Measurements from ENCODE around the gene RALBP1. TPM values are rescaled to one million over a fixed set of nuclear protein-coding genes. Genes with fewer than 3 reads are reported as not detected.

Gene RALBP1
- total RNA-seq, 4 donors from 2014 or later: 92.9 to 157 (median 131) TPM

DNA sequence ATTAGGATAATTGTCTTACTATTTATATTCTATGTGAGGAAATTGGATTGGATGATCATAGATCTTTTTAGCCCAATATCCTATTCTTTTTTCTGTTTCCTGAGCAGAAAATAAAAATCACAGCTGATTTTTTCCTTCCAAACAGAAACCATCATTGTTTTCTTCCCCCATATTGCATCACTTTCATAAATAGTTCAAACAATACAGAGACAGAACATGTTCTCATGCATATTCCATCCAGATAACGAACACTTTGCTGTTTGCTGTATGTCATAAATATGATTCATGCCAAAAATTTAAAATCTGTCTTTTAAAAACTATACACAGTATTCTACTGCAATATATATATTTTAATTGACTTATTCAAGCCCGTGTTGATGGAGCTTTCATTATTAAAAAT, 22.0 kb upstream of the RALBP1 start:
- Histone ChIP-seq H3K9me3 (peaks cover 0 to 19% (median 0%) of the 10 kb centered on the region in 3 donors), H3K27ac (no peak overlapping the region), H3K4me1 (no peaks in the 10 kb centered on the region), H3K27me3 (no peaks in the 10 kb centered on the region), H3K4me3 (no peak overlapping the region), H3K36me3 (no peaks in the 10 kb centered on the region)
- no peak for ATAC-seq
- TF ChIP-seq POLR2A (IDR thresholded peaks at IDR 0.05) (no peak), POLR2AphosphoS5 (IDR thresholded peaks at IDR 0.05) (no peak), EP300 (IDR thresholded peaks at IDR 0.05) (no peak)
- TF ChIP-seq, protein P1, sequence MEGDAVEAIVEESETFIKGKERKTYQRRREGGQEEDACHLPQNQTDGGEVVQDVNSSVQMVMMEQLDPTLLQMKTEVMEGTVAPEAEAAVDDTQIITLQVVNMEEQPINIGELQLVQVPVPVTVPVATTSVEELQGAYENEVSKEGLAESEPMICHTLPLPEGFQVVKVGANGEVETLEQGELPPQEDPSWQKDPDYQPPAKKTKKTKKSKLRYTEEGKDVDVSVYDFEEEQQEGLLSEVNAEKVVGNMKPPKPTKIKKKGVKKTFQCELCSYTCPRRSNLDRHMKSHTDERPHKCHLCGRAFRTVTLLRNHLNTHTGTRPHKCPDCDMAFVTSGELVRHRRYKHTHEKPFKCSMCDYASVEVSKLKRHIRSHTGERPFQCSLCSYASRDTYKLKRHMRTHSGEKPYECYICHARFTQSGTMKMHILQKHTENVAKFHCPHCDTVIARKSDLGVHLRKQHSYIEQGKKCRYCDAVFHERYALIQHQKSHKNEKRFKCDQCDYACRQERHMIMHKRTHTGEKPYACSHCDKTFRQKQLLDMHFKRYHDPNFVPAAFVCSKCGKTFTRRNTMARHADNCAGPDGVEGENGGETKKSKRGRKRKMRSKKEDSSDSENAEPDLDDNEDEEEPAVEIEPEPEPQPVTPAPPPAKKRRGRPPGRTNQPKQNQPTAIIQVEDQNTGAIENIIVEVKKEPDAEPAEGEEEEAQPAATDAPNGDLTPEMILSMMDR (IDR thresholded peaks at IDR 0.05): no peak
- 57% methylated on average over 2 of the region's 2 CpGs for WGBS, 2 donors (ENCODE audit: low coverage in 1 of 2)

DNA sequence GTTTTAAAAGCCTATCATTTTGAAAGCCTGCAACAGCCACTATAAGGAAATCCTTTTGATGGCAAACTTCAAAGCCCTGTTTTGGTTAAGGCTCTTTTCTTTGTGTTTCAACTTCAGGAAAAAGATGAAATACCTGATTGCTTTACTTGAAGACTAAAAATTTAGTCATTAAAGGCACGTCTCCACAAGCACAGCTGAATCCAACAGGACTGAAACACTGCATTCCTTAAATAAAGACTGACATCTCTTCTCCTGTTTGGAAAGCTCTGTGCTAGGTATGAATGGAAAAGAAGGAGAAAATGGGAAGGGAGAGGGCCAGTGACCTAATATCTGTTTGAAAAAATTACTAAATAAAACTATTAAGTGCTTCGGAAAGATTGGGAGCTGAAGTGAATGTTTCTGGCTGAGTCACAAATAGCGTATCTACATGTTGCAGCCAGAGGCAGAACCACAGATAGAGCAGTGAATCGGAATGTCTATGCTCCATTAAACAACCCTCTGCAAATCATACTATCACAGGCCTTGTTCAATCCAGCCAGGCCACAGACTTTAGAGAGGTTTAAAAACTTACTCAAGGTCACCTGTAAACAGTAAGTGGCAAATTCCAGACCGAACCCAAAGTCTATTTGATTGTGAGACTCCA, 21.1 kb upstream of the RALBP1 start:
- H3K27ac ChIP-seq: no peak overlapping the region
- no peaks in the 10 kb centered on the region for H3K27me3 ChIP-seq
- TF ChIP-seq EP300 (IDR thresholded peaks at IDR 0.05) (no peak), POLR2AphosphoS5 (IDR thresholded peaks at IDR 0.05) (no peak), POLR2A (IDR thresholded peaks at IDR 0.05) (no peak)
- TF ChIP-seq, protein P1 (IDR thresholded peaks at IDR 0.05): no peak
- 34 to 55% methylated on average over 4 to 5 of the region's 5 CpGs for WGBS, 2 donors (ENCODE audit: low coverage in 1 of 2)
- H3K36me3 ChIP-seq: no peaks in the 10 kb centered on the region
- H3K4me3 ChIP-seq: no peak overlapping the region
- H3K4me1 ChIP-seq: no peaks in the 10 kb centered on the region
- no peak for ATAC-seq
- peaks cover 0 to 19% (median 0%) of the 10 kb centered on the region in 3 donors for H3K9me3 ChIP-seq

GRCh38 chr18:9455718-9456511, 19.4 kb upstream of the RALBP1 start:
- WGBS, 2 donors (ENCODE audit: low coverage in 1 of 2): 88 to 91% methylated on average over 3 of the region's 3 CpGs
- Histone ChIP-seq H3K4me1 (no peaks in the 10 kb centered on the region), H3K36me3 (no peaks in the 10 kb centered on the region), H3K27me3 (no peaks in the 10 kb centered on the region), H3K4me3 (no peak overlapping the region), H3K9me3 (peaks cover 0 to 19% (median 0%) of the 10 kb centered on the region in 3 donors), H3K27ac (no peak overlapping the region)
- ATAC-seq: no peak
- no peak for TF ChIP-seq POLR2AphosphoS5 (IDR thresholded peaks at IDR 0.05)
- no peak for TF ChIP-seq EP300 (IDR thresholded peaks at IDR 0.05)
- no peak for TF ChIP-seq POLR2A (IDR thresholded peaks at IDR 0.05)
- TF ChIP-seq, protein P1 (IDR thresholded peaks at IDR 0.05): no peak

DNA sequence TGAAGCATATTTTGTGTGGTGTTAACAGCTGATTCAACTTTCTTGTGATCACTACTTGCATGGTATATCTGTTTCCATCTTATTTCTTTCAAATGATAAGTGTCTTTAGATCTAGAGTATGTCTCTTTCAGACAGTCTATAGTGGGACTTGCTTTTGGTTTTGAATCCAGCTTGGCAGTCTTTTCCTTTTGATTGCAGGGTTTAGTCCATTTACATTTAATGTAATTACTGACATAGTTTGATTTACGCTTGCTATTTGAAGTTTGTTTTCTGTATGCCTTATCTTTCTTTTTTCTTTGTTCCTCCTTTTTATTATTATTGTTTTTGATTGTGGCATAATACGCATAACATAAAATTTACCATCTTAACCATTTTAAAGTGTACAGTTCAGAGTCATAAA, 9.2 kb upstream of the RALBP1 start:
- Histone ChIP-seq H3K9me3 (peaks cover 0 to 12% (median 0%) of the 10 kb centered on the region in 3 donors), H3K4me1 (no peaks in the 10 kb centered on the region), H3K4me3 (no peak overlapping the region), H3K27me3 (no peaks in the 10 kb centered on the region), H3K36me3 (no peaks in the 10 kb centered on the region), H3K27ac (no peak overlapping the region)
- WGBS, 2 donors (ENCODE audit: low coverage in 1 of 2): 72 to 93% methylated on average over 2 of the region's 2 CpGs
- ATAC-seq: no peak
- TF ChIP-seq EP300 (IDR thresholded peaks at IDR 0.05) (no peak), POLR2A (IDR thresholded peaks at IDR 0.05) (no peak), POLR2AphosphoS5 (IDR thresholded peaks at IDR 0.05) (no peak)
- TF ChIP-seq, protein P1 (IDR thresholded peaks at IDR 0.05): no peak
